Ovary (tissue), 3 donors: ENCODE data around the gene SLC39A13.

Experiments used
- CTCF ChIP-seq, 3 donors: fragments of 450-650 bp in 2 of 3; fragments of 200-600 bp in 1 of 3; IDR thresholded peaks; one replicate each; pipeline versions ENCODE4 v1.5.1 to v1.8.0; 2016 to 2022; ENCODE audit warnings: antibody characterized with exemption in 3 of 3, mild to moderate bottlenecking in 1 of 3
- EP300 ChIP-seq: sonication (generic); formaldehyde crosslinking; IDR thresholded peaks from one replicate; pipeline ENCODE4 v1.6.1; 2017; ENCODE audit warnings: antibody characterized with exemption
- donor health status: DM: no; HTN: no; CAD: no.

GRCh38 chr11:47446833-47447232 is 38.4 kb downstream of the SLC39A13 start:
- TF ChIP-seq CTCF (IDR thresholded peaks at IDR 0.05) (no peak), EP300 (no peak)
